Astrocyte of the cerebellum (primary cell): ENCODE data around the gene ZNF284.
"Not testable (repeated sequence)": the region's sequence is repeated elsewhere in the genome, so short reads cannot be mapped to it uniquely, and the experiment has no call there.

Source experiments
- DNase-seq: peaks from one replicate; pipeline ENCODE4 v3.0.0-alpha.2; 2011; ENCODE audit warnings: low read depth
- H3K4me3 ChIP-seq: 2 replicates; pipeline ENCODE4 v1.5.1; 2011; ENCODE audit warnings: mild to moderate bottlenecking, low read depth, low read length, moderate library complexity
- in situ Hi-C: cut with HindIII; loops from 2 replicates; pipeline ENCODE4 v1.10.0; 2017; ENCODE audit warnings: low sequenced_read_pairs
- TF ChIP-seq, protein P1 (sequence below): IDR thresholded peaks from 2 replicates; pipeline ENCODE4 v1.5.1; 2012; ENCODE audit warnings: low read length, low read depth, moderate library complexity, mild to moderate bottlenecking; ENCODE audit errors: missing control alignments

Gene ZNF284

GRCh38 chr19:44109458-44109857 lies 37.5 kb downstream of the ZNF284 start:
- no peak for DNase-seq
- TF ChIP-seq, protein P1, sequence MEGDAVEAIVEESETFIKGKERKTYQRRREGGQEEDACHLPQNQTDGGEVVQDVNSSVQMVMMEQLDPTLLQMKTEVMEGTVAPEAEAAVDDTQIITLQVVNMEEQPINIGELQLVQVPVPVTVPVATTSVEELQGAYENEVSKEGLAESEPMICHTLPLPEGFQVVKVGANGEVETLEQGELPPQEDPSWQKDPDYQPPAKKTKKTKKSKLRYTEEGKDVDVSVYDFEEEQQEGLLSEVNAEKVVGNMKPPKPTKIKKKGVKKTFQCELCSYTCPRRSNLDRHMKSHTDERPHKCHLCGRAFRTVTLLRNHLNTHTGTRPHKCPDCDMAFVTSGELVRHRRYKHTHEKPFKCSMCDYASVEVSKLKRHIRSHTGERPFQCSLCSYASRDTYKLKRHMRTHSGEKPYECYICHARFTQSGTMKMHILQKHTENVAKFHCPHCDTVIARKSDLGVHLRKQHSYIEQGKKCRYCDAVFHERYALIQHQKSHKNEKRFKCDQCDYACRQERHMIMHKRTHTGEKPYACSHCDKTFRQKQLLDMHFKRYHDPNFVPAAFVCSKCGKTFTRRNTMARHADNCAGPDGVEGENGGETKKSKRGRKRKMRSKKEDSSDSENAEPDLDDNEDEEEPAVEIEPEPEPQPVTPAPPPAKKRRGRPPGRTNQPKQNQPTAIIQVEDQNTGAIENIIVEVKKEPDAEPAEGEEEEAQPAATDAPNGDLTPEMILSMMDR, result no peak
- in situ Hi-C loops, result no loop called here
- no peak overlapping the region for H3K4me3 ChIP-seq

DNA sequence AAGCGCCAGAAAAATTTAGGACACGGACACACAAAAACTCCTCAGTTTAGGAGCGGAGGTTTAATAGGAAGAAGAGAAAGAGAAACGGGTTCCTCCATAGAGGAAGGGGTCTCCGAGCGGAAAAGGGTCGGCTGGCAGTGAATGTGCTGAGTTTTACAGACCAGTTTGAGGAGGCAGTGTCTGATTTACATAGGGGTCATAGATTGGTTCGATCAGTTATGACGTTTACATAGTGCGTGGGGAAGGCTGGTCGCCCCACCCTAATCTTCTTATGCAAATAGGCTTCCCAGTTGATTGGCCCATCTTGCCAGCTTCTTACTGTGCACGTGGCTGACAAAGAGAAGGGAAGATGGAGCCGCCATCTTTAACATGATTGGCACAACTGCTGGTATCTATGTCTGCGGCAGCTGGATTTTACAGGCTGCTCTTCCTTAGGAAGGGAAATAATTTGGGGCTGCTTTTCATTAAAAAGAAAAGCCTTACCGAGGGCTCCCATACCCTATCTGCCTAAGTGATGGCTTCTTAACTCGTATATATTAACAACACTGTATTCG lies 40.0 kb downstream of the ZNF284 start:
- in situ Hi-C loops, result no loop called here
- DNase-seq, result peak; percentile 38
- TF ChIP-seq, protein P1, result no peak
- H3K4me3 ChIP-seq, result peak overlapping the region; percentile 76

GRCh38 chr19:44112802-44113137 lies 40.8 kb downstream of the ZNF284 start:
- in situ Hi-C loops, result no loop called here
- DNase-seq, result no peak
- TF ChIP-seq, protein P1, result no peak
- peak overlapping the region; percentile 76 for H3K4me3 ChIP-seq

DNA sequence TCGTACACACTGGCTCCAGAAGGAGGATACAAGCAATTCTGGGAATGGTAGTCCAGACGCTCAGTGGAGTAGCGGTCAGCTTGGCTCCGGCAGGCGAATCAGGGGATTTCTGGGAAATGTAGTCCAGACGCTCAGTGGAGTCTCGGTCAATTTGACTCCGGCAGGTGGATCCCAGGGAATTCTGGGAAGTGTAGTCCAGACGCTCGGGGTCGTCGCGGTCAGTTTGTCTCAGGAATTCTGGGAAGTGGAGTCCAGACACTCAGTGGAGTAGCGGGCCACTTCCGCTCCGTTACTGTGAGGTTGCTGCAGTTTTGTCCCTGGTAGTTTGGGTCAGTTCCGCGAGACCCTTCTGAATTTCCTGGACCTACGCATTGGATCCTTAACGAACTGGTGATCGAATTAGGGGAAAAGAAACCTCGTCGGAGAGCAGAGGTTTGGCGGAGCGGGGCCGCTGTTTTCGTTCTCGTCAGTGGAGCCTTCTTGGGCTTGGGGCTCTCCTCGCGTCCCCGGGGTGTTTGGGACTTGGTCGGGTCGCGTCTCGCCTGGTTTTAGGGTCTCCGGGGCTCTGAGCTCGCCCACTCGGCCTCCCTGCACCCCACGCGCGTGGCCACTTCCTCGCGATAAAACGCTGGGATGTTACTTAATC lies 41.3 kb downstream of the ZNF284 start, which contains the start of gene ZNF225:
Gene ZNF225 (plus strand): TSS at position 262 of the 646 bp plus-strand sequence. CDS start 2,429 bp downstream, outside the sequence.
- in situ Hi-C loops, result no loop called here
- DNase-seq, result peak; percentile 99
- TF ChIP-seq, protein P1, result peak; percentile 11
- peak within 1 kb of the TSS; percentile 76 for H3K4me3 ChIP-seq

GRCh38 chr19:44113784-44114390 lies 41.9 kb downstream of the ZNF284 start:
- DNase-seq, result no peak

DNA sequence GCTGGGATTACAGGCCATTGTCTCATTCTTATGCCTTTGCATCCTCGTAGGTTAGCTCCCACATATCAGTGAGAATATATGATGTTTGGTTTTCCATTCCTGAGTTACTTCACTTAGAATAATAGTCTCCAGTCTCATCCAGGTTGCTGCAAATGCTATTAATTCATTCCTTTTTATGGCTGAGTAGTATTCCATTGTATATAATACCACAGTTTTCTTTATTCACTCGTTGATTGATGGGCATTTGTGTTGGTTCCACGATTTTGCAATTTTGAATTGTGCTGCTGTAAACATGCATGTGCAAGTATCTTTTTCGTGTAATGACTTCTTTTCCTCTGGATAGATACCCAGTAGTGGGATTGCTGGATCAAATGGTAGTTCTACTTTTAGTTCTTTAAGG lies 49.2 kb downstream of the ZNF284 start:
- DNase-seq, H3K4me3 ChIP-seq, in situ Hi-C loops: not testable (repeated sequence)

More at GRCh38 chr19:44113784-44114390, 41.9 kb downstream of the ZNF284 start:
- in situ Hi-C loops, result no loop called here
- TF ChIP-seq, protein P1, result no peak
- H3K4me3 ChIP-seq, result peak overlapping the region; percentile 76

GRCh38 chr19:44131955-44132354 lies 60.0 kb downstream of the ZNF284 start:
- in situ Hi-C loops, result no loop called here
- no peak overlapping the region for H3K4me3 ChIP-seq
- TF ChIP-seq, protein P1, result no peak
- no peak for DNase-seq
